Right cardiac atrium (tissue), 5 donors: Measurements from ENCODE around the gene CFAP65. TPM values are rescaled to one million over a fixed set of nuclear protein-coding genes. Genes with fewer than 3 reads are reported as not detected.

Experiments
- ATAC-seq, 2 donors: fragments of 200-7000 bp; cut with Tn5 transposase; one replicate each; pipeline versions ENCODE4 v1.8.0 to v1.9.1; 2020; ENCODE audit warnings: moderate library complexity in 2 of 2, mild to moderate bottlenecking in 1 of 2
- DNase-seq, 3 donors: peaks; one replicate each; pipeline ENCODE4 v3.0.0-alpha.2; 2020
- H3K27ac ChIP-seq: one replicate; pipeline ENCODE4 v1.5.1; 2013; ENCODE audit warnings: mild to moderate bottlenecking, low read length, control low read depth, moderate library complexity
- H3K27me3 ChIP-seq: one replicate; pipeline ENCODE4 v1.6.1; 2013; ENCODE audit not compliant: control insufficient read depth, insufficient read depth
- H3K4me1 ChIP-seq: one replicate; pipeline ENCODE4 v1.6.1; 2013; ENCODE audit warnings: low read length; ENCODE audit not compliant: control insufficient read depth, insufficient read depth
- H3K4me3 ChIP-seq: one replicate; pipeline ENCODE4 v1.5.1; 2013; ENCODE audit warnings: low read length, control low read depth
- H3K9me3 ChIP-seq: one replicate; pipeline ENCODE4 v1.6.1; 2013; ENCODE audit warnings: low read length; ENCODE audit not compliant: control insufficient read depth
- WGBS: extraction: QIAGEN DNeasy Blood & Tissue Kit; methylation state at CpG from one replicate; pipeline ENCODE4 v1.1.7; 2013; 5-methylcytosine and 5-hydroxymethylcytosine counted together
- intact Hi-C, 4 donors: fragments of 100-400 bp; cut with DNase I; formaldehyde crosslinking; loops; one replicate each; pipeline versions ENCODE4 v1.11.0 to v1.14.0; 2022 to 2023
- polyA plus RNA-seq: library from polyadenylated mRNA; stranded (reverse); fragments of 200-250 nt; gene quantifications from one replicate; pipeline ENCODE4 v1.2.3, GENCODE V29; 2013
- total RNA-seq, 4 donors: library from RNA; stranded (reverse); fragmentation: NEBNext Ultra II Directional; extraction: Animal tissue kit (Norgen Biotek cat#: 25700); gene quantifications; one replicate each; pipeline ENCODE4 v1.2.1, GENCODE V29; 2021
- donor health status: healthy with polysubstance abuse.
- donor health status: DM: no; HTN: yes; CAD: no.
- donor health status: DM: no; HTN: no; CAD: no.
- donor health status: DM: no; HTN: yes; CAD: no; lungs with severe emphysema.
- donor health status: DM: yes; HTN: yes; CAD: no.

Gene CFAP65
- total and polyA plus RNA-seq, 5 donors = not detected

DNA sequence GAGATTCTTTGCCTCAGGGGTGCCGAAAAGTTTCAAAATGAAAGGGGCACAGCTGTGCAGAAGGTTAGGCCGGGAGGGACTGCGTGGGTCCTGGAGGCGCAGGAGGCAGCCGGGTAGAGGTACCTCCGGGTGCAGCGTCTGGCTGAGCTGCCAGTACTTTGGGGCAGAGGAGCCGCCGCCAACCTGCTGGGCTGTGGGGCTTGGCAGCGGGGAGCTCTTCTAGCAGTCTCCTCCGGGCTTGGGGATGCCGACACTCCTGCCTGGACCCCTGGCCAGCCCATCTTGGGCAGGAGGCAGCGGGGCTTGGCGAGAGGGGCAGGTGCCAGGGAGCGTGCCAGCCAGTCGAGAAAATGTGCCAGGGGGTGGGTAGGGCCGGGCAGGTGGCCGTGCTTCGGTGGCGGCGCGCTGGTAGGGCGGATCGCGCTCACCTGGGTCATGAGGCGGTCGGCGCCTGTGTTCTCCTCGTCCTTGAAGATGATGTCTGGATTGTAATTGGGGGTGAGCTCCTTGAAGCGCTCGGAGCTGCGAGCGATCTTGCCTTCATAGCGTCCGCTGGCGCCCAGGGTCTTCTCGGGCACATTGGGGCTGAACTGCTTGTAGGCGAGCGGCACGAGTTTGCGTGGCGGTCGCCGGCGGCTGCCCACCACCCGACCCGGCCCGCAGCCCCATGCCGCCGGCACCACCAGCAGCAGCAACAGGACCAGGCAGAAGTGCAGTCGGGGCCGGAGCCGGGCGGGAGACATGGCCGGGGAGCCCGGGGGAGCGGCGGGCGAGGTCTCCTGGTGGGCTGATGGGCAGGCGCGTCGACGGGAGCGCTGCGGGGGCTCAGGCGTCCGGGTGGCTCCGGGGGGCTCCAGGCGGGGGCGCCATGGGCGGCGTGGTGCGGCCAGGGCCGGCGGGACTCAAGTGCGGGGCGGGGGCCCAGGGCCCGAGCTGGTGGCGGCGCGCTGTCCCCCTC, 18.7 kb upstream of the CFAP65 start:
- ATAC-seq (no peak), DNase-seq (peak in 1 of 3 donors; percentile 53)
- H3K4me1 ChIP-seq = peaks cover 6% of the 10 kb centered on the region
- H3K27ac ChIP-seq = no peak overlapping the region
- 3% methylated on average over 81 of the region's 81 CpGs for WGBS
- H3K9me3 ChIP-seq = no peaks in the 10 kb centered on the region
- peak overlapping the region; percentile 41 for H3K4me3 ChIP-seq
- intact Hi-C loops = loop anchor here (2.0 to 10.0 kb wide), 5 partner anchors 59 to 95 kb away; no protein-coding TSS in a partner anchor
- H3K27me3 ChIP-seq = no peaks in the 10 kb centered on the region

- Histone ChIP-seq H3K4me1 (peaks cover 6% of the 10 kb centered on the region), H3K9me3 (no peaks in the 10 kb centered on the region), H3K27ac (no peak overlapping the region), H3K4me3 (no peak overlapping the region), H3K27me3 (no peaks in the 10 kb centered on the region)
- no peak for DNase-seq
- 2% methylated on average over 17 of the region's 17 CpGs for WGBS
- intact Hi-C loops = loop anchor here (2.0 to 10.0 kb wide), 5 partner anchors 59 to 95 kb away; no protein-coding TSS in a partner anchor
- ATAC-seq = no peak
These were observed 18.0 kb upstream of the CFAP65 start for GRCh38 chr2:219059375-219059724.

DNA sequence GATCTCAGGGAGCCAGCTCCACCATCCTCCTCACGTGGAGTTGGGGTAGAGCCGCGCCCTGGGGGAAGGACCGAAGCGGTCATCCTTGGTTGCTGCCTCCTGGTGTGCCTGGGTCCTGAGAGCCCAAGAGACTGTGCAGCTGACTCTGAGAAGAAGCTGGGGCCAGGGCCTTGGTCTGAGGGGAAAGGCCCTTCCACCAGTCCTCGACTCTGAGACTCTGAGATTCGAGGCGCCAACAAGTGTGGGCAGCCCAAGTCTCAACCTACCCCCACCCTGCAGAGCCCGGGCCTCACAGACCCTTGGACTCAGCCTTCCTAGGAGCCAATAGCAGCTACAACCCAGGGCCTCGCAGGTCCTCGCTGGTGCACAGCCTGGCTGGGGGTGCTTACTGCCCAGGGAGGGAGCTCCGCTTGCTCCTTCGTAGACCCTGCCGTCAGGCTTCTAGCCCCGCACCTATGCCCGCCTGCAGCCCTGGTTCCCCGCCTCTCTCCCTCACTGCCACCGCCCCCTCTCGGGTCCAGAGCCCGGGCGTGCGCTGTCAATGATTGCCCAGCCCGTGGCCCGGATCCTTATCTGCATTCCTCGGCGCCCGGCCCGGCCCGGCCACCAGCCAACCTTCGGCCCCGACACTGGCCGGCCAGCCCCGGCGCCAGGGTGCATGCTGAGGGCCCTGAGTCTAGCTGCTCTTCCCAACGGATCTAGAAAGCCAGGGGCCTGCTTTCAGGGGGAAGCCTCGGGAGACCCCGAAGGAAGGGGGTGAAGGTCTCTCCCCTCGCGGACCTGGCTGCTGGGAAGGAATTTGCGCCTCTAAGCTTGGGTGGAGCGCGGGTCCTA, 17.4 kb upstream of the CFAP65 start:
- peak; percentile 78 to 80 for ATAC-seq

GRCh38 chr2:219057709-219058540, 16.6 kb upstream of the CFAP65 start:
- H3K27me3 ChIP-seq = no peaks in the 10 kb centered on the region
- ATAC-seq (peak; percentile 91 to 94), DNase-seq (peak; percentile 77 to 89 (median 89))
- H3K4me1 ChIP-seq = peaks cover 6% of the 10 kb centered on the region
- intact Hi-C loops = loop anchor here (1.0 to 10.0 kb wide), 6 partner anchors 61 to 97 kb away; no protein-coding TSS in a partner anchor
- no peak overlapping the region for H3K27ac ChIP-seq
- H3K9me3 ChIP-seq = no peaks in the 10 kb centered on the region
- WGBS = 3% methylated on average over 52 of the region's 52 CpGs
- H3K4me3 ChIP-seq = no peak overlapping the region

More for the DNA sequence above, 17.4 kb upstream of the CFAP65 start:
- Histone ChIP-seq H3K27ac (no peak overlapping the region), H3K9me3 (no peaks in the 10 kb centered on the region), H3K4me1 (peaks cover 6% of the 10 kb centered on the region), H3K27me3 (no peaks in the 10 kb centered on the region), H3K4me3 (no peak overlapping the region)
- intact Hi-C loops = loop anchor here (2.0 to 10.0 kb wide), 5 partner anchors 60 to 96 kb away; no protein-coding TSS in a partner anchor
- 5% methylated on average over 42 of the region's 42 CpGs for WGBS
- peak; percentile 49 to 88 (median 83) for DNase-seq

DNA sequence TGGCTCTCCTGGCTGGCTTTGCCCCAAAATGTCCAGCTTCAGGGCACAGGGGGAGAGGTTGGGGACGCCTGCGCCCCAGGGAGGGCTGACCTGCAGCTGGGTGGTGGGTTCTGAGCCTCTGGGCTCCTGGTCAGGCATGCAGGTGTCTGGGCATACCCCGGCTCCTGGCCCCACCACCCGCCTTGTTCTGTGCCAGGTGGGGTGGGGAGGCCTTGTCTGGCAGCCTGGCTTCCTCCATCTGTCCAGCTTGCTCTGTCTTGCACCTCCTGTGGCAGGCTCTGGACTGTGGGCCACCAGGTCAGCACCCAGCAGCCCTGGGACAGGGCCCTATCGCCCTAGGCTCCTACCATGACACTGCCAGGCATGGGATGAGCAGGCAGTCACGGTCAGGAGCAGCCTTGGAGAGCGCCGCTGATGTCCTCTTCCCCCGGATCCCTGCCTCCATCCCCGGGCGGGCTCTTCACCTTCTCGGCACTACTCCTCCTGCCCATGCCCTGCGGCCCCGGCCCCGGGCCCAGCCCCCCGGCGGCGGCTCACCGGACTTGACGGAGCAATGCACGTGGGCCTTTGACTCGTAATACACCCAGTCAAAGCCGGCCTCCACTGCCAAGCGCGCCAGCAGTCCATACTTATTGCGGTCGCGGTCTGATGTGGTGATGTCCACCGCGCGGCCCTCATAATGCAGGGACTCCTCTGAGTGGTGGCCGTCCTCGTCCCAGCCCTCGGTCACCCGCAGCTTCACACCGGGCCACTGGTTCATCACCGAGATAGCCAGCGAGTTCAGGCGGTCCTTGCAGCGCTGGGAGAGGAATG, 15.8 kb upstream of the CFAP65 start:
- peak in 1 of 3 donors; percentile 50 for DNase-seq
- intact Hi-C loops = loop anchor here in 3 of 4 donors (1.0 to 10.0 kb wide), 3 partner anchors 62 to 88 kb away; no protein-coding TSS in a partner anchor
- Histone ChIP-seq H3K27ac (no peak overlapping the region), H3K4me1 (peaks cover 6% of the 10 kb centered on the region), H3K9me3 (no peaks in the 10 kb centered on the region), H3K27me3 (no peaks in the 10 kb centered on the region), H3K4me3 (no peak overlapping the region)
- 14% methylated on average over 40 of the region's 40 CpGs for WGBS
- ATAC-seq = no peak

DNA sequence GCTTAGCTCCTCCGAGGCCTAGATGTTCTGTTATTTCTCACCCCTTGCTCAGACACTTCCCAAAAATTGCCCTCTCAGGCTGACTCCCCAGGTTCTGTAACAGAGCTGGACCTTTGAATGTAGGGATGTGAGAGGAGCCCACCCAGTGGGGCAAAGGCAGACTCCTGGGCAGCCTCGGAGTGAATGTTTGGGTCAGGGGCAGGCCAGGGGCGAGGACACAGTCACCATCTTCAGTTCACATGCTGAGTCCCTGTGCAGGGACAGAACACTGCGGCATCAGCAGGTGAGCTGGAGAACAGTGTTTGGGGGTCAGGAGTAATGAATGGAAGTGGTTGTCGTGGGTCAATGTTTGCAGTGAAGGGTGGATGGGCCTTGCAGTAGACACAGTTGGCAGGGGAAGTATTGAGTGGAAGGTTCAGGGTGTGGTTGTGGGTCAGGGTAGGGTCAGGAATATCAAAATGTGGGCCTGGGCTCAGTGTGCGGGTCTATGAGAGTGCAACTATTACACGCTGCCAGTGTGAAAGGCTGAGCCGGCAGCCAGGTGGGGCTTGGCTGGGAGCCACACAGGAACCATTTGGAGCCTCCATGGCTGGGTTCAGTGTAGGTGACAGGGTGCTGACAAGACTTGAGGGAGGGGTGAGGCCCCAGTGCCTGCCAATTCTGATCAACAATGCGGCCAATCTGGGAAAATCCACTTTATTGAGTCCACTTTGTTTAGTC, 15.0 kb upstream of the CFAP65 start:
- Histone ChIP-seq H3K4me3 (no peak overlapping the region), H3K4me1 (peaks cover 6% of the 10 kb centered on the region), H3K27ac (no peak overlapping the region), H3K27me3 (no peaks in the 10 kb centered on the region), H3K9me3 (no peaks in the 10 kb centered on the region)
- WGBS = 70% methylated on average over 9 of the region's 9 CpGs
- no peak for ATAC-seq
- no peak for DNase-seq
- intact Hi-C loops = loop anchor here in 2 of 4 donors (5.0 to 10.0 kb wide), 2 partner anchors 66 to 88 kb away; no protein-coding TSS in a partner anchor

- DNase-seq (no peak), ATAC-seq (no peak)
- no peak overlapping the region for H3K27ac ChIP-seq
- intact Hi-C loops = loop anchor here in 2 of 4 donors (5.0 to 10.0 kb wide), 2 partner anchors 67 to 90 kb away; no protein-coding TSS in a partner anchor
- peaks cover 6% of the 10 kb centered on the region for H3K4me1 ChIP-seq
- H3K27me3 ChIP-seq = no peaks in the 10 kb centered on the region
- H3K4me3 ChIP-seq = no peak overlapping the region
- 85% methylated on average over 43 of the region's 43 CpGs for WGBS
- H3K9me3 ChIP-seq = no peaks in the 10 kb centered on the region
These were observed 13.9 kb upstream of the CFAP65 start for GRCh38 chr2:219054956-219055903.

- DNase-seq (no peak), ATAC-seq (peak in 1 of 2 donors; percentile 13)
- 72% methylated on average over 6 of the region's 6 CpGs for WGBS
- Histone ChIP-seq H3K27me3 (no peaks in the 10 kb centered on the region), H3K9me3 (no peaks in the 10 kb centered on the region), H3K4me1 (no peaks in the 10 kb centered on the region), H3K27ac (no peak overlapping the region), H3K4me3 (no peak overlapping the region)
- intact Hi-C loops = no loop called here
These were observed 8.0 kb upstream of the CFAP65 start for GRCh38 chr2:219049282-219049681.
